Body of pancreas (tissue), 4 donors: ENCODE results near the gene C22orf42. TPM values are rescaled to one million over a fixed set of nuclear protein-coding genes. Genes with fewer than 3 reads are reported as not detected.
A peak's percentile ranks its signal among the peaks of the same experiment; 100 is the strongest.

Source experiments
- ATAC-seq: fragments of 150-250 bp; one replicate; pipeline ENCODE4 v1.9.1; 2016
- DNase-seq, 4 donors: peaks; one replicate each; pipeline ENCODE4 v3.0.0-alpha.2; 2019
- H3K27ac ChIP-seq, 4 donors: fragments of 200-600 bp; sonication (generic); 1 replicate in 3 of 4; 2 replicates in 1 of 4; pipeline versions ENCODE4 v1.5.1 to v1.6.1; 2016 to 2019; ENCODE audit warnings: mild to moderate bottlenecking in 1 of 4, mixed read lengths in 1 of 4, moderate library complexity in 1 of 4
- H3K27me3 ChIP-seq, 2 donors: fragments of 200-600 bp; sonication (generic); one replicate each; pipeline ENCODE4 v1.6.0; 2016; ENCODE audit warnings: mild to moderate bottlenecking in 1 of 2
- H3K36me3 ChIP-seq, 2 donors: fragments of 200-600 bp; sonication (generic); replicated peaks in 1 of 2; 2 replicates each; pipeline ENCODE4 v1.5.1; 2016; ENCODE audit warnings: low read depth in 2 of 2; ENCODE audit not compliant: insufficient read depth in 1 of 2
- H3K4me1 ChIP-seq: fragments of 200-600 bp; sonication (generic); one replicate; pipeline ENCODE4 v1.6.0; 2016
- H3K4me3 ChIP-seq, 2 donors: fragments of 200-600 bp; sonication (generic); 1 replicate in 1 of 2; 2 replicates in 1 of 2; pipeline ENCODE4 v1.5.1; 2016 to 2019
- H3K9me3 ChIP-seq, 3 donors: fragments of 200-600 bp; sonication (generic); 1 replicate in 2 of 3; 2 replicates in 1 of 3; pipeline ENCODE4 v1.5.1; 2016
- CTCF ChIP-seq, 7 experiments: fragments of 450-650 bp in 4 of 7; fragments of 200-600 bp in 3 of 7; sonication (generic) in 3 of 7; IDR thresholded peaks; one replicate each; pipeline ENCODE4 v1.5.1; 2016 to 2019; ENCODE audit warnings: antibody characterized with exemption in 7 of 7
- POLR2A ChIP-seq, 3 donors: fragments of 450-650 bp; IDR thresholded peaks; one replicate each; pipeline ENCODE4 v1.6.1; 2016; ENCODE audit warnings: antibody characterized with exemption in 3 of 3, mild to moderate bottlenecking in 2 of 3
- WGBS, 2 donors: methylation state at CpG; one replicate each; pipeline ENCODE4 v1.1.5; 2017; 5-methylcytosine and 5-hydroxymethylcytosine counted together
- intact Hi-C: fragments of 100-400 bp; cut with DNase I; formaldehyde crosslinking; loops from one replicate; pipeline ENCODE4 v1.15.1; 2023
- total RNA-seq, 2 donors: library from RNA; depleted of rRNA; stranded (reverse); fragments of >200 nt; gene quantifications; one replicate each; pipeline ENCODE4 v1.1.0, GENCODE V29; 2016

Gene C22orf42
- 1 to 10 TPM; 1.6 to 4.0 TPM for total RNA-seq

GRCh38 chr22:32158712-32159533, at the start of gene C22orf42:
Gene C22orf42 (minus strand): TSS chr22:32159303. CDS start chr22:32159215, 88 bp downstream.
- Histone ChIP-seq H3K4me3 (no peak within 1 kb of the TSS), H3K27me3 (no peaks in the 10 kb centered on the region), H3K4me1 (no peaks in the 10 kb centered on the region), H3K36me3 (no peaks in the 10 kb centered on the region), H3K9me3 (no peaks in the 10 kb centered on the region), H3K27ac (no peak within 1 kb of the TSS)
- TF ChIP-seq CTCF (IDR thresholded peaks at IDR 0.05) (no peak), POLR2A (IDR thresholded peaks at IDR 0.05) (no peak)
- 54 to 63% methylated on average over 11 to 12 of the region's 12 CpGs for WGBS, 2 donors
- intact Hi-C loops: no loop called here
- DNase-seq (peak in 2 of 4 donors; percentile 8 to 12), ATAC-seq (no peak)

GRCh38 chr22:32208681-32209080, 49.6 kb upstream of the C22orf42 start:
- DNase-seq (no peak), ATAC-seq (no peak)
- intact Hi-C loops: loop anchor here (10.0 kb wide), 1 partner anchor 234 kb away; no protein-coding TSS in a partner anchor
- H3K4me3 ChIP-seq: no peak overlapping the region
- H3K9me3 ChIP-seq: no peaks in the 10 kb centered on the region
- TF ChIP-seq POLR2A (IDR thresholded peaks at IDR 0.05): no peak
- no peak for TF ChIP-seq CTCF (IDR thresholded peaks at IDR 0.05)
- H3K27me3 ChIP-seq: no peaks in the 10 kb centered on the region
- no peaks in the 10 kb centered on the region for H3K4me1 ChIP-seq
- no peak overlapping the region for H3K27ac ChIP-seq
- 74 to 75% methylated on average over 3 of the region's 3 CpGs for WGBS, 2 donors
- no peaks in the 10 kb centered on the region for H3K36me3 ChIP-seq

GRCh38 chr22:32207971-32208480, 48.9 kb upstream of the C22orf42 start:
- Histone ChIP-seq H3K27me3 (peaks cover 0 to 6% of the 10 kb centered on the region in 2 donors), H3K4me3 (no peak overlapping the region), H3K36me3 (no peaks in the 10 kb centered on the region), H3K4me1 (peaks cover 5% of the 10 kb centered on the region), H3K9me3 (no peaks in the 10 kb centered on the region), H3K27ac (no peak overlapping the region)
- TF ChIP-seq POLR2A (IDR thresholded peaks at IDR 0.05) (no peak), CTCF (IDR thresholded peaks at IDR 0.05) (no peak)
- 59 to 66% methylated on average over 4 of the region's 4 CpGs for WGBS, 2 donors
- ATAC-seq: no peak
- no peak for DNase-seq
- intact Hi-C loops: loop anchor here (10.0 kb wide), 1 partner anchor 233 kb away; no protein-coding TSS in a partner anchor

- DNase-seq (peak in 3 of 4 donors; percentile 55 to 58 (median 58)), ATAC-seq (no peak)
- 54 to 65% methylated on average over 19 to 21 of the region's 22 CpGs for WGBS, 2 donors
- TF ChIP-seq POLR2A (IDR thresholded peaks at IDR 0.05): no peak
- peak; percentile 33 to 63 (median 50) for TF ChIP-seq CTCF (IDR thresholded peaks at IDR 0.05)
- no peaks in the 10 kb centered on the region for H3K36me3 ChIP-seq
- no peak overlapping the region for H3K27ac ChIP-seq
- no peak overlapping the region for H3K4me3 ChIP-seq
- intact Hi-C loops: loop anchor here (10.0 kb wide), 1 partner anchor 232 kb away; no protein-coding TSS in a partner anchor
- H3K4me1 ChIP-seq: peaks cover 14% of the 10 kb centered on the region
- peaks cover 0 to 6% of the 10 kb centered on the region in 2 donors for H3K27me3 ChIP-seq
- H3K9me3 ChIP-seq: no peaks in the 10 kb centered on the region
Observed at GRCh38 chr22:32206774-32207758, 48.0 kb upstream of the C22orf42 start.
